ENCODE results near the gene PPP2R2B.

PPP2R2B gene

DNA sequence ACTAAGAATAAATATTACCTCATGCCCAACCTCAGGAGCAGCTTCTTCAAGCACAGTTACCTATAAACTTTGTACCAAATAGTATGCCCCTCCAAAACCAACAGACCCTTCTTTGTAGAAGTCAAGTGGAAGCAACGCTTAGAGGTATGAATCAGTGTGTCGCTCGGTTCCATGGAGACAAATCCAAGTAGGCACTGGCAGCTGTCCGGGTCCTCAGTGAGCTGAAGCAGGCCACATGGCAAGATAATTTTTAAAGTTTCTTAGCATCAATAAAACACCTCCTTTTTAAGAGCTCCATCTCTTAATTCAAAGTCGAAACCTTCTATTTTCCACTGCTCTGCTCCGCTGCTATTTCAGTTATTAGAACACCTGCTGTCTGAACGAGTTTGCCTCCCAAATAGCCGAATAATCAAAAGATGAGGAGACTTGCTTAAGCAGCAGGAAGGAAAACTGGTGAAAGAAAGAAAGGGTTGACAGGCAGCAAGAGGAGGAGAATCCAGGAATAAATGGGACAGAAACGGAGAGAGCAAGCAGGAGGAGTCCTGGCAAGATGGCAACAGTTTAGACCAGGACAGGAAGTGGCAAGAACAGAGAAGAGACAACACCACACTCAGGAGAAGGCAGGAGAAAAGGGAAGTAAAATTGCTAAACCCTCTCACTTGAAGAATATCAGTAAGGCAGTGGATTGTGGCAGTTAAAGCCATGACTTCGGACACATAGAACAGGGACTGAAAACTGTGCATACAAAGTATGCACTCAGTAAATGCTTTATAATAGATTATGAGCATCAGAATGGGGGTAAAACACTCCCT, 65.0 kb downstream of the PPP2R2B start:
- H3K9me3 ChIP-seq (ENCODE audit: control insufficient read depth in 2 of 2, low read length in 2 of 2), result no peaks in the 10 kb centered on the region
- H3K4me1 ChIP-seq (ENCODE audit: control insufficient read depth in 2 of 2, insufficient read depth in 2 of 2, low read length in 2 of 2), result no peaks in the 10 kb centered on the region
- H3K27me3 ChIP-seq (ENCODE audit: control insufficient read depth in 2 of 2, insufficient read depth in 2 of 2, low read length in 2 of 2), result no peaks in the 10 kb centered on the region
- no peak overlapping the region for H3K27ac ChIP-seq (ENCODE audit: low read depth in 2 of 2, low read length in 2 of 2)
- H3K36me3 ChIP-seq (ENCODE audit: control insufficient read depth in 2 of 2, insufficient read depth in 2 of 2, low read length in 2 of 2), result no peaks in the 10 kb centered on the region
- no peak overlapping the region for H3K9ac ChIP-seq (ENCODE audit: low read depth in 1 of 2, low read length in 2 of 2)
- H3K4me3 ChIP-seq (ENCODE audit: low read length in 2 of 2), result no peak overlapping the region

DNA sequence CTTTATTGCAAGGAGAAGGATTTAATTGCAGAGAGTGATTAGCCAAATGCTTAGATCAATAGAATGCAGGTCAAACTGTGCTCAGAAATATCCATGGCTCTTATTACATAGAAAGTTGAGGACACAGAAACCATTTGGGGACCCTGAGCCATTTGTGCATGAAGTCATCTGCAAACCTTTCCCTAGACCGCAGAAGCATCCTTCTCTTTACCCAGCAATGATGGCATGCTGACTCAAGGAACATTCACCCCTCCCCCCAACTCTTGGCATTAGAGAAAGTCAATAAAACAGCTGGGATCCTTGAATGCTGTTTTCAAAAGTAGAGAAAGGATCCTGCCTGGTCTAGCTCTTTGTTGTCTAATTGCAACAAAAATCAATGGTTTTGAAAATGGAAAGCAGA, 73.5 kb downstream of the PPP2R2B start:
- no peaks in the 10 kb centered on the region for H3K36me3 ChIP-seq (ENCODE audit: control insufficient read depth in 2 of 2, insufficient read depth in 2 of 2, low read length in 2 of 2)
- H3K27me3 ChIP-seq (ENCODE audit: control insufficient read depth in 2 of 2, insufficient read depth in 2 of 2, low read length in 2 of 2), result no peaks in the 10 kb centered on the region
- no peak overlapping the region for H3K27ac ChIP-seq (ENCODE audit: low read depth in 2 of 2, low read length in 2 of 2)
- H3K4me3 ChIP-seq (ENCODE audit: low read length in 2 of 2), result no peak overlapping the region
- no peaks in the 10 kb centered on the region for H3K4me1 ChIP-seq (ENCODE audit: control insufficient read depth in 2 of 2, insufficient read depth in 2 of 2, low read length in 2 of 2)
- H3K9me3 ChIP-seq (ENCODE audit: control insufficient read depth in 2 of 2, low read length in 2 of 2), result no peaks in the 10 kb centered on the region
- no peak overlapping the region for H3K9ac ChIP-seq (ENCODE audit: low read depth in 1 of 2, low read length in 2 of 2)

DNA sequence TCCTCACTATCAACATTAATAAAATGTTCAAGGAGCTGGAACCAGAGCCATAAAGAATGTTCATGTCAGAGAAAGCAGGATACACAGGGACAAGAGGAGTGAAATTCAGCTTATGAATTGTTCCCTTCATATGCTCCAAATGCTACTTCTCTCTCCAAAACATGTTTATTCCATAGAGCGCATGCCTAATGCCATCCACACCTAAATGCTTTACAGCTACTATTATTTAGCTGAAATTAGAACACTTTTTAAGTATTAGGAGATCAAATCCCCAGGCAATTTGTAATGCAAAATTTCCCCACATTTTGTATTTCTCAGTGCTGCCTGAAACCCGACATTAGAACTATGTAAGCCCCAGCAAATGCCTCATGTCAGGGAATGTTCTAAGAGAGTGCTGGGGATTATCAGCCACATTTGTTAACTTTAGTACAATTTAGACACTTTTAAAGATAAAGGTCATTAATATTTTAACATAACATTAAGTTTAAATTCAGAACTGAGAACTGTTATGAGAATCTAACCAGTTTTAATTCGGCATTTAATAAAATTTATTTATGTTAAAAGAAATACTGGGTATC, 75.5 kb downstream of the PPP2R2B start:
- Histone ChIP-seq H3K36me3 (ENCODE audit: control insufficient read depth in 2 of 2, insufficient read depth in 2 of 2, low read length in 2 of 2) (no peaks in the 10 kb centered on the region), H3K9me3 (ENCODE audit: control insufficient read depth in 2 of 2, low read length in 2 of 2) (no peaks in the 10 kb centered on the region), H3K27me3 (ENCODE audit: control insufficient read depth in 2 of 2, insufficient read depth in 2 of 2, low read length in 2 of 2) (no peaks in the 10 kb centered on the region), H3K9ac (ENCODE audit: low read depth in 1 of 2, low read length in 2 of 2) (no peak overlapping the region), H3K27ac (ENCODE audit: low read depth in 2 of 2, low read length in 2 of 2) (no peak overlapping the region), H3K4me3 (ENCODE audit: low read length in 2 of 2) (no peak overlapping the region), H3K4me1 (ENCODE audit: control insufficient read depth in 2 of 2, insufficient read depth in 2 of 2, low read length in 2 of 2) (no peaks in the 10 kb centered on the region)

DNA sequence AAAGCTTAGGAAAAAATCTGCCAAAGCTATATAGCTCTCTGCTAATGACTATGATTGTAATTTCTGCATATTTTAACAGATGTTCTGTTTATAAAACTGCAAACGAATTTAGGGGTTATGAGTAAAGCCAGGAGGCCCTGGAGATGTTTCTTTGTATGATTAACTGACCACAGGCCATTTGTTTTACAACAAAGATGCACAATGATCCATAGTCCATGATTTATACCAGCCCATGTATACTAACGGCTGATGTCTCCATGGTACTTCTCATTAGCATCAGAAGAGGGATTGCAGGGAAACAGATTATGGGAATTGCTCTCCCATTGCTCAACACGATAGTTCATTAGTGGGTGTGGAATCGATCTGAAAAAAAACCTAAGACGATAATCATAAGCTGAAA, 78.9 kb downstream of the PPP2R2B start:
- Histone ChIP-seq H3K9me3 (ENCODE audit: control insufficient read depth in 2 of 2, low read length in 2 of 2) (no peaks in the 10 kb centered on the region), H3K27me3 (ENCODE audit: control insufficient read depth in 2 of 2, insufficient read depth in 2 of 2, low read length in 2 of 2) (no peaks in the 10 kb centered on the region), H3K4me1 (ENCODE audit: control insufficient read depth in 2 of 2, insufficient read depth in 2 of 2, low read length in 2 of 2) (no peaks in the 10 kb centered on the region), H3K4me3 (ENCODE audit: low read length in 2 of 2) (no peak overlapping the region), H3K36me3 (ENCODE audit: control insufficient read depth in 2 of 2, insufficient read depth in 2 of 2, low read length in 2 of 2) (no peaks in the 10 kb centered on the region), H3K9ac (ENCODE audit: low read depth in 1 of 2, low read length in 2 of 2) (no peak overlapping the region), H3K27ac (ENCODE audit: low read depth in 2 of 2, low read length in 2 of 2) (no peak overlapping the region)

DNA sequence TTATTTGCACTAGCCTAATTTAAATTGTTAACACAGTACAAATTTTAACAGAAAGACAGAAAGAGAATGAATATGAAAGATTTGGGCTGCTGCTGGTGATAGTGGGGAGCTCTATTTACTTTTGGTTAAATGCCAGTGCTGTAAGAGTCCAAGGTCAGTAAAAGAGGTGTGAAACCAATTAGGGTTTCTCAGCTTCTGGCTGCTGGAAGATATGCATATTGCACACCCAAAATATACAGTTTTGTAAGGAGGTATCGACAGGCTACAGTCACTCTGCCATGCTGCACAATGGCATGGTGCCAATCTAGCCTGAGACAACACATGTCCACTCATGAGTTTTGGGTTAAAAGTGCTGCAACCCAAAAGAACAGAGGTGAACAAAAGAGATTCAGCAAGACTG, 79.3 kb downstream of the PPP2R2B start:
- Histone ChIP-seq H3K9me3 (ENCODE audit: control insufficient read depth in 2 of 2, low read length in 2 of 2) (no peaks in the 10 kb centered on the region), H3K4me3 (ENCODE audit: low read length in 2 of 2) (no peak overlapping the region), H3K27ac (ENCODE audit: low read depth in 2 of 2, low read length in 2 of 2) (no peak overlapping the region), H3K9ac (ENCODE audit: low read depth in 1 of 2, low read length in 2 of 2) (no peak overlapping the region), H3K4me1 (ENCODE audit: control insufficient read depth in 2 of 2, insufficient read depth in 2 of 2, low read length in 2 of 2) (no peaks in the 10 kb centered on the region), H3K27me3 (ENCODE audit: control insufficient read depth in 2 of 2, insufficient read depth in 2 of 2, low read length in 2 of 2) (no peaks in the 10 kb centered on the region), H3K36me3 (ENCODE audit: control insufficient read depth in 2 of 2, insufficient read depth in 2 of 2, low read length in 2 of 2) (no peaks in the 10 kb centered on the region)

DNA sequence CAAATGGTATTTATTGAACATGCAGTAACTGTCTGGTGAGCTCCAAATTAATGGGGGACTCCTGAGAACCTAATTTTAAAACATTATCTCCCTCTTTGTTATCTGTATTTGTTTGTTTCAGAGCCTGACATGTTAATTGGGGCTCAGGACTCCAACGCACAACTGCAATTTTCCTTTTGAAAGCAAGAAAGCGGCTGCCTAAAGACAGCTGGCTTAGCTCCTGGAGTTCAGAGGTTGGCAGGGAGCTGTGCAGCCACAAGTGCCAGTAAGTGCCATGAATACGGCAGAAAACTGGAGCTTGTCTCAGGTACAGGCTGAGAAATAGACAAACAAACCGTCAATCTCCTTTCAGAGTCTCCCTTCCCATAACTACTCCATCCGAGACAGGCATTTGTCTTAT, 80.9 kb downstream of the PPP2R2B start:
- no peaks in the 10 kb centered on the region for H3K36me3 ChIP-seq (ENCODE audit: control insufficient read depth in 2 of 2, insufficient read depth in 2 of 2, low read length in 2 of 2)
- no peaks in the 10 kb centered on the region for H3K27me3 ChIP-seq (ENCODE audit: control insufficient read depth in 2 of 2, insufficient read depth in 2 of 2, low read length in 2 of 2)
- H3K4me1 ChIP-seq (ENCODE audit: control insufficient read depth in 2 of 2, insufficient read depth in 2 of 2, low read length in 2 of 2), result no peaks in the 10 kb centered on the region
- H3K27ac ChIP-seq (ENCODE audit: low read depth in 2 of 2, low read length in 2 of 2), result no peak overlapping the region
- no peaks in the 10 kb centered on the region for H3K9me3 ChIP-seq (ENCODE audit: control insufficient read depth in 2 of 2, low read length in 2 of 2)
- no peak overlapping the region for H3K9ac ChIP-seq (ENCODE audit: low read depth in 1 of 2, low read length in 2 of 2)
- H3K4me3 ChIP-seq (ENCODE audit: low read length in 2 of 2), result no peak overlapping the region

DNA sequence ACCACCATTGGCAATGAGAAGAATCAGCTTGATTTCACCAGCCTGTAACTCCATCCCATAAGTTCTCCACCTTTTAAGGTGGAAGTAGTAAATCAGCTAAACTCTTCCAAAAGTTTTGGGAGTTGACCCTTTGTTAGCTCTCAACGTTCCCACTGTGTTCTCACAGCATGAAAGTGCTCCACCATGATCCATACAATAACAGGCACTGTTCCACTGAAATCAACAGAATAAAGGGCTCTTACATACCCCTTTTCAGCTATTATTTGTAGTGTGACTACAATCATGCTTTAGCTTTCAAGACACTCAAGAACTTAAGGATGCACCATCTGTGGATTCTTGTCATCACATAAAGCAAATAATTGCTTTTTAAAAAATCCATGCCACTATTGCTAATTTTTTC, 81.6 kb downstream of the PPP2R2B start:
- no peaks in the 10 kb centered on the region for H3K27me3 ChIP-seq (ENCODE audit: control insufficient read depth in 2 of 2, insufficient read depth in 2 of 2, low read length in 2 of 2)
- H3K9me3 ChIP-seq (ENCODE audit: control insufficient read depth in 2 of 2, low read length in 2 of 2), result no peaks in the 10 kb centered on the region
- no peak overlapping the region for H3K9ac ChIP-seq (ENCODE audit: low read depth in 1 of 2, low read length in 2 of 2)
- no peaks in the 10 kb centered on the region for H3K4me1 ChIP-seq (ENCODE audit: control insufficient read depth in 2 of 2, insufficient read depth in 2 of 2, low read length in 2 of 2)
- no peak overlapping the region for H3K27ac ChIP-seq (ENCODE audit: low read depth in 2 of 2, low read length in 2 of 2)
- no peak overlapping the region for H3K4me3 ChIP-seq (ENCODE audit: low read length in 2 of 2)
- no peaks in the 10 kb centered on the region for H3K36me3 ChIP-seq (ENCODE audit: control insufficient read depth in 2 of 2, insufficient read depth in 2 of 2, low read length in 2 of 2)

DNA sequence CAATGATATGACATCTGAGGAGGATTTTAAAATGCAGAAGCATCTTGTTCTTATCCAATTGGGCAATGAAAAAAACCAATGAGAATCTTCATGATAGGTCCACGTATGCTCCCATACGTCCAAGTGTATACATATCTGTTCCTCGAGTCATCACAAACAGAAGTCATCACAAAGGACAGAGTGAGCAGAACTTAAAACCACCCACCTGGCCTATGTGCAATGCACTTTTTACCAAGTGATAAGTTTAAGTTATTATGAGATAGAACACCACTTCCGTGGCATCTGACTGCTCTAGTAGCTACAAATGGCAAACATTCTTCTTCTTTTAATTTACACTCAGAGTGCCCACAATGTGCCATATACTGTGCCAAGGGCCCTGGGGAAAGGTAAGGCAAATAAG, 82.4 kb downstream of the PPP2R2B start:
- no peaks in the 10 kb centered on the region for H3K4me1 ChIP-seq (ENCODE audit: control insufficient read depth in 2 of 2, insufficient read depth in 2 of 2, low read length in 2 of 2)
- H3K36me3 ChIP-seq (ENCODE audit: control insufficient read depth in 2 of 2, insufficient read depth in 2 of 2, low read length in 2 of 2), result no peaks in the 10 kb centered on the region
- H3K9ac ChIP-seq (ENCODE audit: low read depth in 1 of 2, low read length in 2 of 2), result no peak overlapping the region

DNA sequence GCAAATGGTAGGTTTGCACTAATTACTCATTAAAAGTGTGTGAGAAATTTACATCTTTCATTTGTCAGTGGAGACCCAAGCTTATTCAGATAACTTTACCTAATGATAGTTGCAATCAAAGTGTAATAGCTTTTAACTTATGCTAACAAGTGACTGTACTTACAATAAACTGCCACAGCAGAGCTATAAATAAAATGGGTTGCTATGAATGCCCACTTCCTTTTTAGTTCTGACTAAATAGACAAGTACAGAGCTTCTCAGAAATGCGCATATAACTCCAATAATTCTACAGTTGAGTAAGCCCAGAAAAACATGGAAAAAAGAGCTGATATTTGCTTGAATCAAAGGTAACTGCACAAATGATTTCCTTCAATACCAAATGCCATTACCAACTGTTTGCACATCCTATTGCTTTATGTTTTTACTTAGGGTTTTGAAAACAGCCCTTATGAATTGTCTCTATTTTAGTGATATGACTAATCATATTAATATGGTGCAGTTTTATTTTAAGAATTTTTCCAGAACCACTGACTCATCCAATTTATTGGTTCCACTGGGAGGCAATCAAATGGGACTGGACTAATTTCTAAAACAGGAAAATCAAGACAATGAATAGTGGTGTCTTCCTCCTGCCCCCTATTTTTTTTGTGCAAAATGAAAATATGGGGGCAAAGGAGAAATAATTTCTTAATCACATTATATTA, 84.1 kb downstream of the PPP2R2B start:
- Histone ChIP-seq H3K36me3 (ENCODE audit: control insufficient read depth in 2 of 2, insufficient read depth in 2 of 2, low read length in 2 of 2) (no peaks in the 10 kb centered on the region), H3K27ac (ENCODE audit: low read depth in 2 of 2, low read length in 2 of 2) (no peak overlapping the region), H3K4me3 (ENCODE audit: low read length in 2 of 2) (no peak overlapping the region), H3K9me3 (ENCODE audit: control insufficient read depth in 2 of 2, low read length in 2 of 2) (no peaks in the 10 kb centered on the region), H3K4me1 (ENCODE audit: control insufficient read depth in 2 of 2, insufficient read depth in 2 of 2, low read length in 2 of 2) (no peaks in the 10 kb centered on the region), H3K27me3 (ENCODE audit: control insufficient read depth in 2 of 2, insufficient read depth in 2 of 2, low read length in 2 of 2) (no peaks in the 10 kb centered on the region), H3K9ac (ENCODE audit: low read depth in 1 of 2, low read length in 2 of 2) (no peak overlapping the region)

More for the DNA sequence above, 82.4 kb downstream of the PPP2R2B start:
- H3K4me3 ChIP-seq (ENCODE audit: low read length in 2 of 2), result no peak overlapping the region
- no peaks in the 10 kb centered on the region for H3K27me3 ChIP-seq (ENCODE audit: control insufficient read depth in 2 of 2, insufficient read depth in 2 of 2, low read length in 2 of 2)
- H3K9me3 ChIP-seq (ENCODE audit: control insufficient read depth in 2 of 2, low read length in 2 of 2), result no peaks in the 10 kb centered on the region
- no peak overlapping the region for H3K27ac ChIP-seq (ENCODE audit: low read depth in 2 of 2, low read length in 2 of 2)

DNA sequence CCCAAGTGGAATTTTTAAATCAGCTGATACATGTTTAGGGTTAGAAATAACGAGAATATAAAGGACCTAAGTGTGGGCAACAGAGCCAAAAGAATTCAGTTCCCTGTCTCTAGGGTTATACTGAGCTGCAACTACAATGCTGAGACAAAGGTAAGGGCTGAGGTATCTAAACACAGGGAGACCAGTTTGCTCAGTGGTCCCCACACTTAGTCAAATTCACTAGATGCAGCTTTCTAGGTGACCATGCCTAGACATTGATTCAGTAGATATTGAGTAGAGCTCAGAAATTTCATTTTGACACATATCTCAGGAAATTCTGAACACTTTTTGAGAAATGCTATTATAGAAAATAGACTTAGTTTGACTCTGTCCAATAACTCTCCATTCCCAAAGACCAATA, 84.8 kb downstream of the PPP2R2B start:
- Histone ChIP-seq H3K4me3 (ENCODE audit: low read length in 2 of 2) (no peak overlapping the region), H3K27ac (ENCODE audit: low read depth in 2 of 2, low read length in 2 of 2) (no peak overlapping the region), H3K36me3 (ENCODE audit: control insufficient read depth in 2 of 2, insufficient read depth in 2 of 2, low read length in 2 of 2) (no peaks in the 10 kb centered on the region), H3K4me1 (ENCODE audit: control insufficient read depth in 2 of 2, insufficient read depth in 2 of 2, low read length in 2 of 2) (no peaks in the 10 kb centered on the region), H3K9ac (ENCODE audit: low read depth in 1 of 2, low read length in 2 of 2) (no peak overlapping the region), H3K9me3 (ENCODE audit: control insufficient read depth in 2 of 2, low read length in 2 of 2) (no peaks in the 10 kb centered on the region), H3K27me3 (ENCODE audit: control insufficient read depth in 2 of 2, insufficient read depth in 2 of 2, low read length in 2 of 2) (no peaks in the 10 kb centered on the region)

Measured in mucosa of rectum (tissue), 2 donors.